KOPT-K1 (cell line): ENCODE results near the gene FBLN7.

Experiments
- H3K27ac ChIP-seq: fragments of 200-600 bp; sonication (generic); 2 replicates; pipeline ENCODE4 v1.5.1; 2016; ENCODE audit warnings: antibody characterized with exemption, mild to moderate bottlenecking, low read depth, low read length; ENCODE audit not compliant: poor library complexity, severe bottlenecking
- H3K36me3 ChIP-seq: fragments of 200-600 bp; sonication (generic); 2 replicates; pipeline ENCODE4 v1.5.1; 2017; ENCODE audit warnings: antibody characterized with exemption, mild to moderate bottlenecking, low read length, moderate library complexity; ENCODE audit not compliant: insufficient read depth
- H3K9me3 ChIP-seq: fragments of 200-600 bp; sonication (generic); 2 replicates; pipeline ENCODE4 v1.5.1; 2017; ENCODE audit warnings: antibody characterized with exemption, low read length, mild to moderate bottlenecking; ENCODE audit not compliant: insufficient read depth, poor library complexity, severe bottlenecking

FBLN7 gene

DNA sequence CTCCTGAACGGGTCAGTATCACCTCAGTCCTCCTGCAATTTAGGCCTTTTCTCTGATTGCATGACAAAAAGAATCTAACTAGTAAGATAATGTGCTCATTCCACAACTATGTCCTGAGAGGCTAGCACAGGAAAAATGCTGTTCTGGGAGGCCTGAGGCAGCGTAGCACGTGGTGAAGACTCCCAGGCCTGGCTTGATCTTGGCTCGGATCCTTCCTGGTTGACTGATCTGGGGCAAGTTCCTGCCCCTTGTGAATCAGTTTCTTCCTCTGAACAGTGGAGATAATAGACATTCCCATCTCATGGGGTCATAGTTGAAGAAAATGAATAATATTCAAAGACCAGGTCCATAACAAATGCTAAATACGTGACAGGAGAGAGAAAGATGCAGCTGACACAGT lies 12.3 kb downstream of the FBLN7 start:
- H3K36me3 ChIP-seq = no peaks in the 10 kb centered on the region
- no peaks in the 10 kb centered on the region for H3K9me3 ChIP-seq
- H3K27ac ChIP-seq = no peak overlapping the region

DNA sequence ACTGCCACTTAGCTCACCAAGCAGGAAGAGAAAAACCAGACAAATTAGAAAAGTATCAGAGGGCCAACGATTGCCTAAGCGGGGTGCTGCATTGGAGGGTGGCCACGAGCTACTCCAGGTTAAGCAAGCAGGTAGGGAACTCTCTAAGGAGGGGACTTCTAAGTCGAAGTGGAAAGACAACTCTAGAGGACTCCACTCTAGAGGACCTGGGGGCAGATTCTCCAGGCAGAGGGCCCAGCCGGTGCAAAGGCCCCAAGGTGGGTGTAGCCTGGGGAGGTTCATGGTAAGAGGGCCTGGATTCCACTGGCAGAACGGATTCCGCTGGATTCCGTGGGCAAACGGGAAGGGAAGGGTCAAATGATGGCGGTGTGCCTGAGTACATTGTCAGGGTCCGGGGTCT lies 12.7 kb downstream of the FBLN7 start:
- no peak overlapping the region for H3K27ac ChIP-seq
- no peaks in the 10 kb centered on the region for H3K9me3 ChIP-seq
- no peaks in the 10 kb centered on the region for H3K36me3 ChIP-seq

DNA sequence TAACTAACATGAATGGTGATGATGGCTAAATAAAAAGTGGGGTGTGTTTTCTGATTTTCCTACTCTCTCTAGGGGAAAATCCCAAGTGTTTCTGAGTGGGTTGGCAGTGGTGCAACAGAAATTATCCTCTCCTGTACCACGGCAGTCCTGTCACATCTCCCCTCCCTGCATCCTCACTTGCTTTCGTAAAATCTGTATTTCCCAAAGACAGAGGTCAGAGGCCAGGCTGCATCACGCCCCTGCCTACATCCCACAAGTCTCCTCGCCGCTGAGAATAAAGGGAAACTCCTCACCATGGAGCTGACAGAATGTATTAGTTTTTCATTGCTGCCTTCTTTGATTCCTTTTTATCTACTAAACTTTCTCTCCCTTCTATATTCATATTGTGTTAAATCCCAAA lies 13.1 kb downstream of the FBLN7 start:
- Histone ChIP-seq H3K9me3 (no peaks in the 10 kb centered on the region), H3K27ac (no peak overlapping the region), H3K36me3 (no peaks in the 10 kb centered on the region)

DNA sequence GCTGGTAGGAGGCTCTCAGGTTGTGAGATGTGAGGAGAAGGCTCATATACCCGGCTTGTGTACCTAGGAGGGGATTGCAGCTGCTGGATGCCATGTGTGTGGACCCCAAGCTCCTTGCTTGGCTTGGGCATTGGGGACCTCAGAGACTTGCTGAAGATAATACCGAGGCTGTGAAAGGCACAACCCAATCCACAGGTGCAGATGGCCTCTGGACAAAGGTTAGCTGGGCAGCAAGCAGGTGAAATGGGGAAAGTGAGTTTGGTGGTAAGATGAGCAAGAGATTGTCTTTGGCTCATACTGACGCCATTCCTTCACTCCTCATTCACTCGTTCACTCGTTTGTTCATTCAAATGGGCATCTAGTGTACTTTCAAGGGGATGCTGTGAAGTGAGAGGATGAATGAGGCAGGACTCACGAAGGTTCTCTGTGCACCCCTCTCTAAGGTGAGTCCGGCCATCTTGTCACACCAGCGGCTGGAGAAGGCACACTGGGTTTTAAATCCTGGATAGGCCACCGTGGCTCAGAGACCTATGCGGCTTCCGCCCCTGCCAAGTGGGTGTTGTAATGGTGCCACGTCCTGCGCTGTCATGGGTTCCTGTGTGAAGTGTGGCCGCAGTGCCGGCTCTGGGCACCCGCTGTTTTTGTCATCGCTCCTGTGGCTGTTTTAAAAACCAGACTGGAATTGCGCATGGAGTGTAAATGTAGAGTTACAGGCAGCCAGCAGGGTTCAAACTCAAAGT lies 13.7 kb downstream of the FBLN7 start:
- Histone ChIP-seq H3K27ac (no peak overlapping the region), H3K36me3 (no peaks in the 10 kb centered on the region)

DNA sequence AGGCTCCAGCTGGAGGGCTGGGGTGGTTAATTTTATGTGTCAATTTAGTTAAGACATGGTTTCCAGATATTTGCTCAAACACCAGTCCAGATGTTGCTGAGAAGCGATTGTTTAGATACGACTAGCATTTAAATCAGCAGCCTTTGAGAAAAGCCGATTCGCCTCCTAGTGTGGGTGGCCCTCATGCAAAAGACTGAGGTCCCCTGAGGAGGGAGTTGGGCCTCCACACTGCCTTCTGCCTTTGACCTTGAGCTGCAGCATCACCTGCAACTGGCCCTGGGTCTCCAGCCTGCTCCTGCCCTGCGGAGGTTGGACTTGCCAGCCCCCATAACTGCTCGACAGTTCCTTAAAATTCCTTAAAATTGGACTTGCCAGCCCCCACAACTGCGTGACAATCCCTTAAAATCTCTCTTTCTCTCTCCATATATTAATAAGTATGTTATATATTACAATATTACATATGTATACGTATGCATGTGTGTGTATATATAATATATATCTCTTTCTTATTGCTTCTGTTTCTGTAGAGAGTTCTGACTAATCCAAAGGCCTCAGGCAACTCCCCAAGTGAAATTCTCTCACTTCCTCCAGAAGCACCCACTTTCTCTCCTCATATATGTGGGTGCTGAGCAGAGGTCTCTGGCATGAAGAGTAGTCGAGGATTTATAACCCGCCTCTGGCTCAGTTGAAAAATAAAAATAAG lies 14.4 kb downstream of the FBLN7 start:
- H3K36me3 ChIP-seq = no peaks in the 10 kb centered on the region
- no peak overlapping the region for H3K27ac ChIP-seq

More for the DNA sequence above, 13.7 kb downstream of the FBLN7 start:
- H3K9me3 ChIP-seq = no peaks in the 10 kb centered on the region

DNA sequence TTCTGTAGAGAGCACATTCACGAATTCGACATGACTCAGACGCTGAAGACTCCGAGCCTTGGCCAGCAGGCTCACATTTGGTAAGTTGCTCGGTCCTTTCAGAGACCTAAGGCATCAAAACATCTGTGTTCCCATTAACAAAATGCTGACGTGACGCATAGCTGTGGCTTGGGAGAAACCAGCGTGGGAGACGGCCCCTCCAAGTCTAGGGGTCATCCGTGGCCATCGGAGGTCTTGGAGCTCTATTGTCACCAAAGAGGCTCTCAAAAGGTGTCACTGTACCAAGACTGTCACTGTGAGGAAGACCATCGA lies 14.9 kb downstream of the FBLN7 start:
- Histone ChIP-seq H3K36me3 (no peaks in the 10 kb centered on the region), H3K9me3 (no peaks in the 10 kb centered on the region), H3K27ac (peak overlapping the region; percentile 97)

More for the DNA sequence above, 14.4 kb downstream of the FBLN7 start:
- no peaks in the 10 kb centered on the region for H3K9me3 ChIP-seq

DNA sequence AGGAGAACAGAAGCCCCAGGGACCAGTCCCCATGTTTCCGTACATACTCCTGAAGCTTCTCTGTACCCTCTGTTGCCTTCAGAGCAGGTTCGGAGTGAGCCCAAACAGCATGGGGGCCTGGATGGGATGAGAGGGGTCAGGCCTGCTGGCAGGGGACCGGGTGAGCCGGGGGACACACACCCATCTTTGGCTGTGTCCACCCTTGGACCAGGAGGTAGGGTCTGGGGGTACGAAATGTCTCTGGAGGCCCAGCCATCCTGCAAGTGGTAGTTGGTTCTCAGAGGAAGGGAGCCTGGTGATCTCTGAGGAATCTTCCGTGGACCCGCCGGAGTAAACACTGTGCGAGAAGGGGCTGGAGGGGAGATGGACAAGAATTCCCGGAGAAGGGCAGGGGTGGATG lies 15.3 kb downstream of the FBLN7 start:
- no peaks in the 10 kb centered on the region for H3K9me3 ChIP-seq
- H3K27ac ChIP-seq = peak overlapping the region; percentile 97
- no peaks in the 10 kb centered on the region for H3K36me3 ChIP-seq

DNA sequence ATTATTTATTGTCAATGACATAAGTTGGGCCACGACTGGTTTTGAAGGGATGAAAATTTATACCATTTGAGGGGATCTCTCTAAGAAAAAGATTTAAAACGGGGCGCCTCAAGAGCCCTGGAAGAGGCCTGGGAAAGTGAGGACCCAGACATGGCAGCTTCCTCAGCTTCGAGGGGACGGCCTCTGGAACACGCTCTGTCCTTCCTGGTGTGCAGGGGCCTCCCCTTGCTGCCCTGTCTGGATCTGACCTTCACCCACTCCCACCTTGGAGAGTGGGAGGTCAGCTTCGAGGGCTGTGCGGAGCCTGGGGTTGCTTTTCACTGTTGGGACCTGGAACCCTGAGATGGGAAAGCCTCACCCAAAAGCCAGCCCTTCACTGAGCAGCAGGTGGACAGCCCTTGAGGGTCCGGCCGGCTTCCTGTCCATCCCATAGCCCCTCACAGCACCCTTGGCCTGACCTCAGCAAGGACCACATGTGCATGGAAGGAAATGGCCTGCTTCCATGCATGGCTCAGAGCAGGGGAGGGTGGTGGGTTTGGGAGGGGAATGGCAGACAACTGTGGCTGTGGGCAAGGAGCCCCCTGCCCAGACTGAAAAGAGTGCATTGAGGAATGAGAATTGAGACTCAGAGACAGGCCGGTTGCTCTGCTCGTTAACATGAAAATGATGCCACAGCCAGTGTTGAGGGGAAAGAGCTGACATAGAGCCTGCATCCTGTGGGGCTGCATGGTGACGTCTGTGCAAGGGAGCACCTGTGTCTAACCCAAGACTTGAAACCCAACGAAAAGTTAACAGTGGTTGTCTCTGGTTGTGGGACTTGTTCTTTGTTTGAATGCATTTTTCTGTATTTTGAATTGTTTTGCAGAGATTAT lies 16.3 kb downstream of the FBLN7 start:
- H3K9me3 ChIP-seq = no peaks in the 10 kb centered on the region
- H3K36me3 ChIP-seq = no peaks in the 10 kb centered on the region
- peak overlapping the region; percentile 97 for H3K27ac ChIP-seq

DNA sequence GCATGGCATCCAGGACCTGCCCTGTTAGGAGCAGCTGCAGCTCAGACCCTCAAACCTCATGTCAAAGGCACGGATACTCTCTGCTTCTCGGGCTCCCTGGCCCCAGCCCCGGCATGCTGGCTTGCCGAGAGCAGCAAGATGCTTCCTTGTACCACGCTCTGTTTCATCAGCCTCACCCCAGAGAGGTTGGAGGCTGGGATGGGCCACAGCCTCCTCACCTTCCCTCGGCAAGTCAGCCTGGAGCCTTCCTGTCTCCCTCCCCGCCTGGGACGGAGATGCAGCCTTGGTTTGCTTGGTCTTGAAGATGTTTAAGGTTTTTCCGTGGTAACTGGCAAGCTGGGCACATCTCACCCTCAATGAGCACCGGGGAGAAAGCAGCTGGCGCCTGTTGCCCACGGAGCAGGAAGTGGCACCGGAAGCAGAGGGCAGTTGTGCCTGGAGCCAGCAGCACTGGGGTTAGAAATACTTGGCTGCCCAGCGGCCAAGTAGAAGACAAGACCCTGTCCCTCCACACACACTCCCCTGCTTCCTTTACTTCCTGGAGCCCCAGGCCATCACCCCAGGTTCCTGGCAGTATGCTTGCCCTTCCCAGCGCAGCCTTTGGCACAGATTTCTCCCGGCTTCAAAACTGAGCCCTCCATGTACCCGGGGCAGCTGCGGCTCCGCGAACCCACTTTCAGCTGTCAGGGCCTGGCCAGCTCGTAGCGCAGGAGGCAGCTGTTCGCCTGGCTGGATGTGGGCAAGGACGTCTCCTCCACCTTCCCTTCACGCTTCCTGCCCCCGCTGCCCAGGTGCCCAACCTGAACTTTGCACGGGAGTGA lies 17.4 kb downstream of the FBLN7 start:
- Histone ChIP-seq H3K36me3 (no peaks in the 10 kb centered on the region), H3K27ac (peak overlapping the region; percentile 97)

DNA sequence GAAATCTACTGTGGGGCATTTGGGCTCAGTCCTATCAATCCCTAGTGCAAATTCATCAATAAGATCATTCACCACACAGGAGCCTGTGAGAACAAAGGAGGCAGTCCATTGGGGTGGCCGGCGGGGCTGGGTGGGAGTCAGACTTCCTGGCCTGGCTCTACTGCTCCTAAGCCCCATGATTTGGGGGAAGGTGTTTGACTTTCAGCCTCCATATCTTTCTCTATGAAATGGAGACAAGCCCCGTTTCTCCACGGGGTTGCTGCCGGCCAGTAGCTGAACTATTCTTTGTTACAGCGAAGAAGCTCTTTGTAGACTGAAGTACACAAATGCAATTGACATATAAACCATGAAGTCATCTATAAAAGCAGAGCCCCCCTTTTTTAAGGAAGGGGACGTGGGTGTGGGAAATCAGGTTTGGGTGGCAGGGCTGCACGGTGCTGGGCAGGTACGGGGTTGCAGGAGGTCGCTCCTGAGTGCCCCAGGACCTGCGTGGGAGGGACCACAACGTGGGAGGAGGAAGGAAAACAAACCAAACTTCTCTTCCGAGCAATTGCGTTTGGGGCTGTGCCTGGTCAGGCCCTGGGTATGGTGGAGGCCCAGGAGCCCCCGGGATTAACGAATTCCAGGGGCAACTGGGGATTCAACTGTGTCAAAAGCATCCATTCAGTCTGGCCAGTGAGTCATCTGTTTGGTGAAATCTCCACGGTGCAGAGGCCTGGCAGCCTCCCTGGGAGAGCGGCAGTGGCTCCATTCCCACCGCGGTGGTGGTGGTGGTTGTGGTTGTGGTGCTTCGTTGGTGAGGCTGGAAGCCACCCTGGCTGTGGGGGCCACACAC lies 18.2 kb downstream of the FBLN7 start:
- peak overlapping the region; percentile 97 for H3K27ac ChIP-seq
- H3K36me3 ChIP-seq = no peaks in the 10 kb centered on the region
- H3K9me3 ChIP-seq = no peaks in the 10 kb centered on the region

More for the DNA sequence above, 17.4 kb downstream of the FBLN7 start:
- H3K9me3 ChIP-seq = no peaks in the 10 kb centered on the region

DNA sequence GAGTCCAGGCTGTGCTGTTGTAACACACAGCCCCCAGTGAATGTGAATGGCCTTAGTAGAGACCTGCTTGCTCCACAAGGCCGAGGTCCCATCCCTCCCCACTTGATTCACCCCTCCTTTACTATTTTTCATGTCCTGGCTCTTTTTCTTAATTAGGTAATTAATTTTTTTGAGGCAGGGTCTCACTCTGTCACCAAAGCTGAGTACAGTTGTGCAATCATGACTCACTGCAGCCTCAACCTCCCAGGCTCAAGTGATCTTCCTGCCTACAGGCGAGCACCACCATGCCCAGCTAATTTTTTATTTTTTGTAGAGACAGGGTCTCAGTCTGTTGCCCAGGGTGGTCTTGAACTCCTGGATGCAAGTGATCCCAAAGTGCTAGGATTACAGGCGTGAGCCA lies 19.3 kb downstream of the FBLN7 start:
- Histone ChIP-seq H3K9me3 (no peaks in the 10 kb centered on the region), H3K27ac (peak overlapping the region; percentile 97), H3K36me3 (no peaks in the 10 kb centered on the region)

DNA sequence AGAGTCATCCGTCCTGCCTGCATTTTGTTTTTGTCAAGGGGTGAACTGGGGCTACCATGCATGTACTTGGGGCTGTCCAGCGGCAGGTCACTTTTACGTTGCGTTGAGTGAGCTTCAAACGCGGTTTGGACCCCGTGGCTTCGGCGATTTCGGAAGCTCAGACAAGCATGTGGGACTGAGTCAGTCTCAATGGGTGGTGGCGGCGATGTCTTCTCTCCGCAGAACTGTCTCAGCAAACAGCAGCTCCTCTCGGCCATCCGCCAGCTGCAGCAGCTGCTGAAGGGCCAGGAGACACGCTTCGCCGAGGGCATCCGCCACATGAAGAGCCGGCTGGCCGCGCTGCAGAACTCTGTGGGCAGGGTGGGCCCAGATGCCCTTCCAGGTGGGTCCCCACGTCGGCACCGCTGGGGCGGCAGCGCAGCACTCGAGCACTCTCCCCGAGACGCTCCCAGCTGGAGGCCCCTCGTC lies 21.3 kb downstream of the FBLN7 start:
- Histone ChIP-seq H3K9me3 (no peaks in the 10 kb centered on the region), H3K27ac (no peak overlapping the region), H3K36me3 (no peaks in the 10 kb centered on the region)

DNA sequence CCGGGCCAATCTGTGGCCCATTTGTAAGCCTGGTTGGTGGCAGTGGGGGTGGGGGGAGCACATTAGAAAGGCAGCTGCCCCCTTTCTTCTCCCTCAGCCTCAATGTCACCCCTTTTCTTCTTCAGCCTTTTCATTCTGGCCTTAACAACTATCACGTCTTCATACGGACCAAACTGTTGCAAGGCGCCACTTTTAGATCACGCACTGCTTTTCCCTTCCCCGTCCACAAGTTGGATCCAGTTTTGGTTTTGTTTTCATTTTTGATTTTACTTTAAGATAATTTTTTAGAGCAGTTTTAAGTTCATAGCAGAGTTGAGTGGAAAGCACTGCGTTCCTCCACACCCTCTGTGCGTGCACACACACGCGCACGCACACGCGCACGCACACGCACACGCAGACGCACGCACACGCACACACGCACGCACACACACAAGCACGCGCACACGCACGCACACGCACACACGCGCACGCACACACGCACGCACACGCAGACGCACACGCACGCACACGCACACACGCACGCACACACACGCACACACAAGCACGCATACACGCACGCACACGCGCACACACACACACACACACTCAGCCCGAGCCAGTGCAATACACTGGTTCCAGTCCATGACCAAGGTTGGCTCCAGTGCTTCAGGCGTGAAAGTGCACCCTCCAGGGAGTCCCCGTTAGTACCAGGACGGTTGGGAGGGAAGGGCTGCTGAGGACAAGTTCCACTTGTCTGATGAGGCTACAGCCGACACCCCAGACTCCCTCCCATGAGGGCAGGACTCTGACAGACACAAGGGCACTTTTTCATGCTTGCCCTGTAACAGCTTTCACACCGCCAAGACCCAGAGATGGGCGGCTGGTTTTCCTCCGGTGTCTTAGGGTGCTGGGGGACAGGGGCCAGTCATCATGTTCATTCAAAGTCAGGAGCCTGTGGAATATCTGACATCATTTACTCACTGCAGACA lies 22.4 kb downstream of the FBLN7 start:
- Histone ChIP-seq H3K27ac (peak overlapping the region; percentile 25), H3K9me3 (no peaks in the 10 kb centered on the region)

More for the DNA sequence above, 22.4 kb downstream of the FBLN7 start:
- no peaks in the 10 kb centered on the region for H3K36me3 ChIP-seq
